T47D (cell line): Measurements from ENCODE around the gene CAPN5.
A peak's percentile ranks its signal among the peaks of the same experiment; 100 is the strongest.
"Not testable (repeated sequence)": the region's sequence is repeated elsewhere in the genome, so short reads cannot be mapped to it uniquely, and the experiment has no call there.

Experiments
- DNase-seq, 2 experiments: peaks; one replicate each; pipeline versions ENCODE4 v3.0.0 to v3.0.0-alpha.2; 2011 to 2012; ENCODE audit warnings: low read depth in 1 of 2, low spot score in 1 of 2
- JUND ChIP-seq: IDR thresholded peaks from 2 replicates; pipeline ENCODE4 v1.6.1; 2012; ENCODE audit warnings: low read depth
- in situ Hi-C: cut with HindIII; loops from 2 replicates; pipeline ENCODE4 v1.10.0; 2016; ENCODE audit warnings: low sequenced_read_pairs, low pct_unique_long_range_greater_than_20kb

The CAPN5 gene

DNA sequence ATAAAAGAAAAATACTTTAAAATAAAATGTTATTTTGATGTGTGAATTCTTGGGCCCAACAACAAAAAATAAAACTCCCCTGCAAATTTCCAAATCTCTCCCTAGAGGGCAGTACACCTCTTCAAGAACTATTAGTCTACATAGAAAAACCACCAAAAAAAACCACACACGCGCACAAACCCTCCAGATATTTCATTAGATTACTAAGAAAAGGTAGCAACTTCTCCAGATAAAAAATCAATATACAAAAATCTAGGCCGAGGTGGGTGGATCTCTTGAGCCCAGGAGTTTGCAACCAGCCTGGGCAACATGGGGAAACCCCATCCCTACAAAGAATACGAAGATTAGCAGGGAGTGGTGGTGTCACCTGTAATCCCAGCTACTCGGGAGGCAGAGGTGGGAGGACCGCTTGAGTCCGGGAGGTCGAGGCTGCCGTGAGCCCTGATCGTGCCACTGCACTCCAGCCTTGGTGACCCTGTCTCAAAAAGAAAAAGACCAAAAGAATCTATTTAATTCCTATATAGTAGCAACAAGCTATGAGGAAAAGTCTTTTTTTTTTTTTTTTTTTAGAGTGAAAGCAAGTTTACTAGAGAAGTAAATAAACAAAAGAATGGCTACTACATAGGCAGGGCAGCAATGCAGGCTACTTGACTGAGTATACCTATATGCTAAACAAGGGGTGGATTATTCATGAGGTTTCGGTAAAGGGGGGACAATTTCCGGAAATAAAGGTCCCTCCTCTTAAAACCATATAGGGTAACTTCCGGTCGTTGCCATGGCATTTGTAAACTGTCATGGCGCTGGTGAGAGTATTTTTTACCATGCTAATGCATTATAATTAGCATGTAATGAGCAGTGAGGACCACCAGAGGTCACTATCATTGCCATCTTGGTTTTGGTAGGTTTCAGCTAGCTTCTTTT lies 19.5 kb upstream of the CAPN5 start:
- TF ChIP-seq JUND, result no peak
- in situ Hi-C loops, result no loop called here
- DNase-seq, result peak in 1 of 2 experiments; percentile 96

DNA sequence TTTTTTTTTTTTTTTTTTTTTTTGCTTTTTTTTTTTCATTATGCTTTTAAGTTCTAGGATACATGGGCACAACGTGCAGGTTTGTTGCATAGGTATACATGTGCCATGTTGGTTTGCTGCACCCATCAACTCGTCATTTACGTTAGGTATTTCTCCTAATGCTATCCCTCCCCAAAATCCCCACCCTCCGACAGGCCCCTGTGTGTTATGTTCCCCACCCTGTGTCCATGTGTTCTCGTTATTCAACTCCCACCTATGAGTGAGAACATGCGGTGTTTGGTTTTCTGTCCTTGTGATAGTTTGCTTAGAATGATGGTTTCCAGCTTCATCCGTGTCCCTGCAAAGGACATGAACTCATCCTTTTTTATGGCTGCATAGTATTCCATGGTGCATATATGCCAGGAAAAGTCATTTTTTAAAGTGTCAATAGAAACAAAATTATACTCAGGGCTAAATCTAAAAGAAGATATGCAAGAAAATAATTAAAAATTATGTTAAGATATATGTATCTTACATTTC lies 18.8 kb upstream of the CAPN5 start:
- DNase-seq, in situ Hi-C loops: not testable (repeated sequence)

DNA sequence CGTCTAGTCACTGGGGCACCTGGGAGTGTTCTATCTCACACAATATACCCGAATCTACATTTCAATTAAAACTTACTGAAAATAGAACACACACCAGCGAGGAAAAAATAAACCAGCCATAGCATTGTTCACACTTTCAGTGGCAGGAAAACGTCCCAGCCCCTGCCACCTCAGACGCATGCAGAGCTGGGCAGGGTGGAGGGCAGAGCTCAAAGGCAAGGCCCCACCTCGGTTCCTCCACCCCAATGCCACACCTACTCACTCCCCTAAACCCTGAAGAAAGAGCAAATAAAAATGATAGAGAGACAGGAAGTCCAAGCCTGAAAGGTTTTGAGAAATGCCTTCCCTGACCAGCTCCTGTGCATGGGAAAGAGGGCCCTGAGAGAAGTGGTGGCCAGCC lies 17.7 kb upstream of the CAPN5 start:
- in situ Hi-C loops, result no loop called here
- no peak for DNase-seq
- TF ChIP-seq JUND, result no peak

DNA sequence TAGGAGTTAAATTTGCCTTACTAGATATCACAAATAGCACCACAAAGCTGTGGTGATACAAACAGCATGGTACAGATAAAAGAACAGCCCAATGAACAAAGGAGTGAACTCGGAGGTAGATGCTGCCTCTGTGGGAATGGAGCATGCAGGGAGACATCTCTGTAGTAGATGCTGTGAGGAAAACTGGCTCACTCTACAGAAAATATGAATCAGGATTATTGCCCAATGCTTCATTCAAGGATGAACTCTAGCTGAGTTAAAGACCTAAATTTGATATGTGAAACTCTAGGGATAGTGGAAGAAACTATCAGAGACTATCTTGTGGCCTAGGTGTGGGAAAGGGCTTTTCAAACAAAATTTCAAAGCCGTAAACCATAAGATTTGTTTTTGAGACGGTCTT lies 15.3 kb upstream of the CAPN5 start:
- no peak for DNase-seq
- TF ChIP-seq JUND, result no peak
- in situ Hi-C loops, result no loop called here

DNA sequence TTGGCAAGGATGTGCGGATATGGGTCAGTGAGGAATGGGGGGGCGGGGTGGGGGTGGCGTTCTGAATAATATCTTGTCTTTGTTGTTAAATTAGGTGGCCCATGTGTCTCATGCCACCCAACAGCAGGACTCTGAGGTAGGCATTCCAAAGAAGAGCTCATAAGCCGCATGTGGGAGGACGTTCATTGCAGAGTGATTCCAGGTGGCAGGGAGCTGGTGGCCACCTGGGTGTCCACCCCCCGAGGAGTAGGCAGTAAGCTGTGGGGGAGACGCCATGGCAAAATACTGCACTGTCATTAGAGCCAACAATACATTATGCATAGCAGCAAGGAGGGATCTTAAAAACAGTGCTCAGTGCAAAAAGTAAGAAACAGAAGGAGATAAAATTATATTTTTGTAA lies 14.3 kb upstream of the CAPN5 start:
- in situ Hi-C loops, result no loop called here

DNA sequence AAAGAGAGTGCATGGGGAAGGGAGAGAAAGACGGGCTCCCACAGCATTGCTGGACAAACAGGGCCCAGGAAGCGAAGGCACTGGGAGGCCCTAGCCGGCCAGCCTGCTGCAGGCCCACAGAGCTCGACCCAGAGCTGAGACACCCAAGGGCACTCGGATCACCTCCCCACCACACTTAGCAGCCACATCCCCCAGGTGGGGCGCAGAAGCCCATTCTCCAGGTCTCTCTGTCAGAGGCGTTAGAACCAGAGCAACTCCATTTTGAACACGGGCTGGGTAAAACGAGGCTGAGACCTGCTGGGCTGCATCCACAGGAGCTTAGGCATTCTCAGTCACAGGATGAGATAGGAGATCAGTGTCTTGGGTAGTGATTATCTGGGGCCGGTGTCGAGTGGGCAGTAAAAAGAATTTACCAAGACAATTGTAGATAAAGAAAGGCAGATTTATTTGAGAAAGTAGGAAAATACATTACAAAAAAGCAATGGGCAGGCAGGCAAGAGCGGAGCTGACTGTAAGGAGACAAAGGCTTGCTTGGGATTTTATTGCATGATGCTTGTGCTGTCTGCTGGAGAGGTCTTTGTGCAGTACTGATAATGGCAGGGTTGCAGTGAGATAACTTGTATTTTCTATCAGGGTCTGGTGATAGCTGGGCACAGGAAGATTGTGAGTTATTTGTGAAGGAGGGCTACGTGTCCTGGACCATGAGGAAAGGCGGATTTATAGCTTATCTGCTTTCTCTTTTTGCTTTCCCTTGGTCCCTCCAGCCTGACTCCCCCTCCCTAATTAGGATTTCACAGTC lies 13.4 kb upstream of the CAPN5 start:
- in situ Hi-C loops, result no loop called here
- DNase-seq, result no peak
- TF ChIP-seq JUND, result no peak

More for the DNA sequence above, 14.3 kb upstream of the CAPN5 start:
- DNase-seq, result no peak
- no peak for TF ChIP-seq JUND

DNA sequence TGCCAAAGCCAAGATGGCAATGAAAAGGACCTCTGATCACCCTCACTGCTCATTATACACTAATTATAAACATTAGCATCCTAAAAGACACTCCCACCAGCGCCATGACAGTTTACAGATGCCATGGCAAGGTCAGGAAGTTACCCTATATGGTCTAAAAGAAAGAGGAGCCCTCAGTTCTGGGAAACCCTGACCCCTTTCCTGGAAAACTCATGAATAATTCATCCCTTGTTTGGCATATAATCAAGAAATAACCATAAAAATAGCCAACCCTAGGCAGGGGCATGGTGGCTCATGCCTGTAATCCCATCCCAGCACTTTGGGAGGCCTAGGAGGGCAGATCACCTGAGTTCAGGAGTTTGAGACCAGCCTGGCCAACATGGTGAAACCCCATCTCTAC lies 12.7 kb upstream of the CAPN5 start:
- in situ Hi-C loops, result no loop called here
- DNase-seq, result no peak
- TF ChIP-seq JUND, result no peak

DNA sequence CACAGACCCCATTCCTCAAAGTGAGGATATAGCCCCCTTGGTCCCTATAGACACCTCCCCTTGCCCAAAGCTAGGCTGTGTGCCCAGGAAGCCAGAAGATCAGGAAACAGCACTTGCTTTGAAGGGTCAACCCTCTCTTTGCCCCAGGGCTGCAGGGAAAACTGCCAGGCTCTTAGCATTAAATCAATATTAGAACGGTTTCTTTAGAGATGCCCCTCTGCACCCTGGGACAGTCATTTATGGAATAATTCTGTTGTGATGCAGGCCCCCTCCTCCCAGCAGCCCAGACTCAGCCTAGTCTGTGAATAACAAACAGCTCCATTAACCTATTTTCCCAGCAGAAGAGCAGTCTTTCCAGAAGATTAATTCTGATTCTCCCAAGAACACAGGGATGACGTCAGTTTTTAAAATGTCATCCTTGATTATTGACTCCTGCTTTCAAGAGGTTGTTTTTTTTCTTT lies 11.6 kb upstream of the CAPN5 start:
- DNase-seq, result no peak
- TF ChIP-seq JUND, result no peak
- in situ Hi-C loops, result no loop called here

DNA sequence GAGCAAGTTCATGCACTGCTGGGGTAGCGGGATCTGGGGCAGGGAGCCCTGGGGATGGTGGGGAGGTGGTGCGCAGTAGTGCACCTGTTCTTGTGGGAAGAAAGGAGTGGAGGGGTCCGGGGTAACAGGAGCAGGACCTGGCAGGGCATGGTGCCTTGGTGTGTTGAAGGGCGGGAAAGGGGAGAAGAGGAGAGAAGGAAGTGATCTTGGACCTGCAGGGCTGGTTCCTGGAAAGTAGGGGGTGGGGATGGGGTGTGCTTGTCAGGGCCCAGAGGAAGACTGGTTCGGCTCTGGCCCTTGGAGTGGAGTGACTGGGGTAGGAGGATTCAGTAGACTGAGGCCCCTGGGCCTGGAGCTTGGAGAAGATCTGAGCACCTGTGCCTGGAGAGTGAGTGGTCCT lies 10.9 kb upstream of the CAPN5 start:
- no peak for DNase-seq
- in situ Hi-C loops, result no loop called here
- no peak for TF ChIP-seq JUND

DNA sequence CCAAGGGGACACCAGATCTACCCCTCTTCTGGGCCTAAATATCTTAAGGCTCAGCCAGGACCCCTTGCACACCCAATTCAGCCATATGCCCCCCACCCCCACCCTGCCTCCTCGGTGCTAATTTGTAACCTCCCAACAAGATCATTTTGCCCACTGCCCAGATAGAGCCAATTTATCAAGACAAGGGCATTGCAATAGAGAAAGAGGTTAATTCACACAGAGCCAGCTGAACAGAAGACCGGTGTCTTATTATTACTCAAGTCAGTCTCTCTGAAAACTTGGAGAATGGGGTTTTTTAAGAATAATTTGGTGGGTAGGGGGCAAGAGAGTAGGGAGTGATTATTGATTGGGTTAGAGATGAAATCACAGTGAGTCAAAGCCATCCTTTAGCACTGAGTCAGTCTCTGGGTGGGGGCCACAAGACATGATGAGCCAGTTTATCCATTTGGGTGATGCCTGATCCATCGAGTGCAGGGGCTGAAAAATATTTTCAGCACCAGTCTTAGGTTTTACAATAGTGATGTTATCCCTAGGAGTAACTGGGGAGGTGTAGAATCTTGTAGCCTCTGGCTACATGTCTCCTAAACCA lies 9.9 kb upstream of the CAPN5 start:
- in situ Hi-C loops, result no loop called here
- TF ChIP-seq JUND, result no peak
- DNase-seq, result no peak

DNA sequence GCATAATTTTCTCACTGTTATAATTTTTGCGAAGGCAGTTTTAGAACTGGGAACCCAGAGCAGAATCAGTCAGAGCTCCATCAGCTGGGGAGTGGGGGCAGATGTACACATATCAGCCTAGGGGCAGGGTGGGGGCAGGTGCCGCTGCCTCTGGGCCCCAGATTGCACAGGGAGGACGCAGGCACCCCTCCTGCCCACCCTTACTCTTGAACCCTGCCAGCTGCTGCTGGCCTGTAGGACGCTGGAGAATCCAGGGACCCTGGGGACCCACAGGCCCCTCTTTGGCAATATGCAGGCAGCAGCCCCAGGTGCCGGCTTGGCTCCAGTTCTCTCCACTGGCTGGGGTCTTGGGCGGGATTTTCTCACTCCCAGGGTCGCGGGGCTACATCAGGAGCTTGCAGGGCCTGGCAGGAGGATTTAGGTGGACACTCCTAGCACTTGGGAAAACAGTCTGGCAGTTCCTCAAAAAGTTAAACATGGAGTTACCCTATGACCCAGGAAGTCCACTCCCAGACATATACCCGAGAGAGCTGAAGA lies 8.8 kb upstream of the CAPN5 start:
- DNase-seq, result no peak
- in situ Hi-C loops, result no loop called here

DNA sequence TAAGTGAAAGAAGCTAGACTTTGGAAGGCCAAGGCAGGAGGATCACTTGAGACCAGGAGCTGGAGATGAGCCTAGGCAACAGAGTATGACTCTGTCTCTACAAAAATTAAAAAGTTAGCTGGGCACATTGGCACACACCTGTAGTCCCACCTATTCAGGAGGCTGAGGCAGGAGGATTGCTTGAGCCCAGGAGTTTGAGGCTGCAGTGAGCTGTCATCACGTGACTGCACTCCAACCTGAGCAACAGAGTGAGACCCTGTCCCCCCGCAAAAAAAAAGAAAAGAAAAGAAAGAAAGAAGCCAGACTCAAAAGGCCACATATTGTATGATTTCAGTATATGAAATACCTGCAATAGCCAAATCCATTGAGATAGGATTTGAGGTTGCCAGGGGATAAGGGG lies 7.9 kb upstream of the CAPN5 start:
- TF ChIP-seq JUND, result no peak
- DNase-seq, result no peak
- in situ Hi-C loops, result no loop called here

More for the DNA sequence above, 8.8 kb upstream of the CAPN5 start:
- no peak for TF ChIP-seq JUND
